IMR-90 (cell line): ENCODE data around the gene LRFN2. TPM values are rescaled to one million over a fixed set of nuclear protein-coding genes. Genes with fewer than 3 reads are reported as not detected.

Experiments used
- ATAC-seq: fragments of 200-7000 bp; cut with Tn5 transposase; 2 replicates; pipeline ENCODE4 v1.9.1; 2020; ENCODE audit warnings: low read depth, mild to moderate bottlenecking, moderate library complexity
- BruUV-seq: library from RNA; stranded (reverse); fragments of 400-500 nt; replicated peaks from 2 replicates; lab custom pipeline; 2021; lab: Mats Ljungman, UMichigan
- CTCF ChIA-PET: fragments of 300-600 bp; formaldehyde crosslinking; extraction: SDS; loops from one replicate; lab custom pipeline; 2021; ENCODE audit warnings: antibody characterized with exemption; lab: Yijun Ruan, JAX
- POLR2A ChIA-PET: fragments of 300-600 bp; sonication (Branson Sonifier 250); formaldehyde crosslinking; loops from one replicate; lab custom pipeline; 2022; ENCODE audit warnings: antibody characterized with exemption; ENCODE audit not compliant: unreplicated experiment; lab: Charles Lee
- DNase-seq: peaks from one replicate; pipeline ENCODE4 v3.0.0; 2013
- H2AFZ ChIP-seq: replicated peaks from 2 replicates; pipeline ENCODE3; 2013; ENCODE audit warnings: low read length, mild to moderate bottlenecking; ENCODE audit not compliant: poor library complexity
- H2AK5ac ChIP-seq: 2 replicates; pipeline ENCODE4 v1.6.1; 2013; ENCODE audit warnings: low read depth, low read length, inconsistent platforms
- H2AK9ac ChIP-seq: replicated peaks from 2 replicates; pipeline ENCODE3; 2013; ENCODE audit warnings: mild to moderate bottlenecking, low read depth, low read length, moderate library complexity; ENCODE audit not compliant: poor library complexity
- H2BK120ac ChIP-seq: 2 replicates; pipeline ENCODE4 v1.6.1; 2013; ENCODE audit warnings: low read depth, low read length, inconsistent platforms
- H2BK15ac ChIP-seq: 3 replicates; pipeline ENCODE4 v1.6.1; 2013; ENCODE audit warnings: low read depth, low read length, inconsistent platforms
- H2BK20ac ChIP-seq: 2 replicates; pipeline ENCODE4 v1.6.1; 2013; ENCODE audit warnings: low read depth, mild to moderate bottlenecking, inconsistent platforms, low read length, moderate library complexity
- H2BK5ac ChIP-seq: 2 replicates; pipeline ENCODE4 v1.6.1; 2013; ENCODE audit warnings: mild to moderate bottlenecking, low read depth, low read length, inconsistent platforms; ENCODE audit not compliant: poor library complexity, severe bottlenecking
- H3K14ac ChIP-seq: replicated peaks from 2 replicates; pipeline ENCODE4 v1.6.1; 2013; ENCODE audit warnings: low read depth, low read length, inconsistent platforms
- H3K18ac ChIP-seq: 2 replicates; pipeline ENCODE4 v1.6.1; 2013; ENCODE audit warnings: low read depth, low read length, control low read depth
- H3K23ac ChIP-seq: 2 replicates; pipeline ENCODE4 v1.6.1; 2013; ENCODE audit warnings: low read depth, low read length, inconsistent platforms
- H3K27ac ChIP-seq: 2 replicates; pipeline ENCODE4 v1.5.1; 2013; ENCODE audit warnings: mild to moderate bottlenecking, control low read depth, low read length; ENCODE audit not compliant: insufficient read depth
- H3K27me3 ChIP-seq: 2 replicates; pipeline ENCODE4 v1.6.1; 2013; ENCODE audit warnings: low read length; ENCODE audit not compliant: control insufficient read depth, insufficient read depth
- H3K36me3 ChIP-seq: 2 replicates; pipeline ENCODE4 v1.6.1; 2013; ENCODE audit warnings: low read length, mixed read lengths; ENCODE audit not compliant: control insufficient read depth, insufficient read depth
- H3K4ac ChIP-seq: 2 replicates; pipeline ENCODE4 v1.6.1; 2013; ENCODE audit warnings: low read depth, low read length, inconsistent platforms
- H3K4me1 ChIP-seq: 2 replicates; pipeline ENCODE4 v1.6.1; 2013; ENCODE audit warnings: low read length, mixed read lengths; ENCODE audit not compliant: control insufficient read depth, insufficient read depth
- H3K4me2 ChIP-seq: 2 replicates; pipeline ENCODE4 v1.6.1; 2013; ENCODE audit warnings: low read depth, mild to moderate bottlenecking, control low read depth, low read length, moderate library complexity
- H3K4me3 ChIP-seq: 2 replicates; pipeline ENCODE4 v1.5.1; 2013; ENCODE audit warnings: low read depth, mild to moderate bottlenecking, control low read depth, low read length, moderate library complexity; ENCODE audit not compliant: insufficient read depth
- H3K56ac ChIP-seq: 2 replicates; pipeline ENCODE4 v1.6.1; 2013; ENCODE audit warnings: low read length, inconsistent platforms; ENCODE audit not compliant: insufficient read depth; ENCODE audit errors: extremely low read depth
- H3K79me1 ChIP-seq, 2 experiments: 2 replicates each; pipeline ENCODE4 v1.6.1; 2013; ENCODE audit warnings: low read length in 2 of 2, inconsistent platforms in 1 of 2, low read depth in 1 of 2
- H3K9ac ChIP-seq: 2 replicates; pipeline ENCODE4 v1.6.1; 2013; ENCODE audit warnings: low read depth, low read length, control low read depth
- H3K9me1 ChIP-seq: 2 replicates; pipeline ENCODE4 v1.6.1; 2013; ENCODE audit warnings: low read length, inconsistent platforms; ENCODE audit not compliant: insufficient read depth
- H3K9me3 ChIP-seq: 2 replicates; pipeline ENCODE4 v1.6.1; 2013; ENCODE audit warnings: low read length; ENCODE audit not compliant: control insufficient read depth, insufficient read depth
- H4K20me1 ChIP-seq: 2 replicates; pipeline ENCODE4 v1.6.1; 2013; ENCODE audit warnings: low read length, inconsistent platforms; ENCODE audit not compliant: insufficient read depth
- H4K5ac ChIP-seq: 2 replicates; pipeline ENCODE4 v1.6.1; 2013; ENCODE audit warnings: mild to moderate bottlenecking, low read depth, low read length, control low read depth
- H4K8ac ChIP-seq, 2 experiments: 2 replicates each; pipeline ENCODE4 v1.6.1; 2013; ENCODE audit warnings: low read depth in 2 of 2, low read length in 2 of 2, control low read depth in 1 of 2, inconsistent platforms in 1 of 2
- H4K91ac ChIP-seq: 2 replicates; pipeline ENCODE4 v1.6.1; 2013; ENCODE audit warnings: low read depth, low read length, inconsistent platforms; ENCODE audit not compliant: insufficient read depth
- BHLHE40 ChIP-seq: fragments of 150-350 bp; IDR thresholded peaks from 2 replicates; pipeline ENCODE4 v1.6.1; 2016; ENCODE audit warnings: mild to moderate bottlenecking, low read depth, low read length
- RCOR1 ChIP-seq: IDR thresholded peaks from 2 replicates; pipeline ENCODE4 v1.6.1; 2012; ENCODE audit warnings: mild to moderate bottlenecking, low read length, improper control_type of control experiment; ENCODE audit not compliant: insufficient replicate concordance
- WGBS, 2 experiments: methylation state at CpG; one replicate each; pipeline versions ENCODE4 v1.1.5 to v1.1.7; 2013; ENCODE audit warnings: missing lambda C conversion rate in 2 of 2; ENCODE audit not compliant: insufficient read length in 1 of 2; ENCODE audit errors: extremely low coverage in 2 of 2; 5-methylcytosine and 5-hydroxymethylcytosine counted together
- dilution Hi-C: fragments of 300-500 bp; cut with HindIII; formaldehyde crosslinking; loops from one replicate; pipeline ENCODE4 v1.14.3; 2018; ENCODE audit warnings: low sequenced_read_pairs; ENCODE audit not compliant: unreplicated experiment
- in situ Hi-C: fragments of 300-500 bp; cut with MboI; formaldehyde crosslinking; loops from 3 replicates; pipeline ENCODE4 v1.14.3; 2019; ENCODE audit warnings: low sequenced_read_pairs, inconsistent platforms, mixed read lengths
- intact Hi-C: fragments of 100-400 bp; cut with micrococcal nuclease; formaldehyde crosslinking; loops from 2 replicates; pipeline ENCODE4 v1.10.0; 2022
- polyA plus RNA-seq, 3 experiments: library from polyadenylated mRNA; depleted of rRNA; stranded (reverse); fragments of >200 nt; gene quantifications; 2 replicates each; pipeline ENCODE4 v1.2.3, GENCODE V29; 2012; ENCODE audit warnings: low replicate concordance in 1 of 3
- total RNA-seq: library from RNA; depleted of rRNA; stranded (reverse); fragments of >200 nt; gene quantifications from 2 replicates; pipeline ENCODE4 v1.2.3, GENCODE V29; 2012

LRFN2 gene
- total and polyA plus RNA-seq, 2 of the 4 experiments (the other 2 are of a cell fraction), result not detected

GRCh38 chr6:40395698-40396076 lies 191.5 kb downstream of the LRFN2 start:
- Histone ChIP-seq H3K4ac (no peak overlapping the region), H3K9me3 (no peaks in the 10 kb centered on the region), H2AK9ac (no peak overlapping the region), H4K91ac (no peak overlapping the region), H3K27me3 (no peaks in the 10 kb centered on the region), H3K14ac (no peak overlapping the region), H2BK15ac (no peak overlapping the region), H2AFZ (no peak overlapping the region), H2BK5ac (no peak overlapping the region), H3K23ac (no peak overlapping the region), H2AK5ac (no peak overlapping the region), H4K20me1 (no peaks in the 10 kb centered on the region), H3K4me1 (no peaks in the 10 kb centered on the region), H3K9ac (no peak overlapping the region), H3K56ac (no peak overlapping the region), H3K27ac (no peak overlapping the region), H2BK20ac (no peak overlapping the region), H2BK120ac (no peak overlapping the region), H3K36me3 (no peaks in the 10 kb centered on the region), H4K8ac (no peak overlapping the region), H3K4me3 (no peak overlapping the region), H4K5ac (no peak overlapping the region), H3K9me1 (no peaks in the 10 kb centered on the region), H3K18ac (no peak overlapping the region), H3K4me2 (no peak overlapping the region), H3K79me1 (no peaks in the 10 kb centered on the region)
- in situ Hi-C loops (no loop called here), intact Hi-C loops (no loop called here), dilution Hi-C loops (no loop called here)
- BruUV-seq, result no TSS peak
- TF ChIP-seq RCOR1, result no peak
- TF ChIP-seq BHLHE40, result no peak
- ATAC-seq (no peak), DNase-seq (no peak)
- CTCF ChIA-PET, result no interaction called here
- WGBS, 2 experiments, result no CpG with 5 or more reads among the region's 4 CpGs
- POLR2A ChIA-PET, result no interaction called here
